K562 (cell line): ENCODE results near the gene ABHD4. TPM values are rescaled to one million over a fixed set of nuclear protein-coding genes. Genes with fewer than 3 reads are reported as not detected.

Experiments
- ATAC-seq: fragments of 200-7000 bp; cut with Tn5 transposase; 3 replicates; pipeline ENCODE4 v1.9.1; 2020; ENCODE audit warnings: moderate library complexity
- BruUV-seq: library from RNA; stranded (reverse); fragments of 400-500 nt; replicated peaks from 2 replicates; lab custom pipeline; 2021; lab: Mats Ljungman, UMichigan
- CTCF ChIA-PET: fragments of 300-600 bp; formaldehyde crosslinking; extraction: SDS; loops from one replicate; lab custom pipeline; 2021; ENCODE audit warnings: low intra/inter-chr PET ratio; lab: Yijun Ruan, JAX
- POLR2A ChIA-PET: fragments of 300-600, 350-650 bp; sonication (Branson Sonifier 250); formaldehyde crosslinking; extraction: SDS; loops from one replicate; lab custom pipeline; 2021; ENCODE audit warnings: antibody characterized with exemption, inconsistent platforms; lab: Yijun Ruan, JAX
- DNase-seq, 4 experiments: peaks; one replicate each; pipeline versions ENCODE4 v3.0.0 to v3.0.0-alpha.2; 2011 to 2018; ENCODE audit warnings: low spot score in 3 of 4, mixed read lengths in 3 of 4; ENCODE audit errors: extremely low read depth in 1 of 4
- FAIRE-seq: peaks from 2 replicates; lab custom pipeline; 2011; peaks lifted over from hg19 to GRCh38; lab: Jason Lieb, UNC
- H2AFZ ChIP-seq: 2 replicates; pipeline ENCODE4 v1.6.0; 2011; ENCODE audit warnings: low read depth, low read length, control low read depth, inconsistent platforms
- H3K27ac ChIP-seq: fragments of 200-600 bp; 3 replicates; pipeline ENCODE4 v1.8.0; 2011; ENCODE audit warnings: low read depth, mild to moderate bottlenecking, control low read depth, inconsistent platforms, low read length, moderate library complexity, mixed read lengths; ENCODE audit errors: extremely low read depth
- H3K27me3 ChIP-seq, 2 experiments: fragments of 300-600 bp in 1 of 2; 2 replicates in 1 of 2; 3 replicates in 1 of 2; pipeline versions ENCODE4 v1.6.0 to v1.8.0; 2011; ENCODE audit warnings: inconsistent platforms in 2 of 2, low read length in 2 of 2, mild to moderate bottlenecking in 1 of 2, mixed read lengths in 1 of 2, moderate library complexity in 1 of 2; ENCODE audit not compliant: control insufficient read depth in 2 of 2, insufficient read depth in 2 of 2
- H3K36me3 ChIP-seq: fragments of 300-600 bp; 3 replicates; pipeline ENCODE4 v1.8.0; 2011; ENCODE audit warnings: mild to moderate bottlenecking, low read length, inconsistent platforms; ENCODE audit not compliant: control insufficient read depth, insufficient read depth
- H3K4me1 ChIP-seq, 2 experiments: fragments of 200-600 bp in 1 of 2; replicated peaks in 1 of 2; 2 replicates in 1 of 2; 3 replicates in 1 of 2; pipeline versions ENCODE4 v1.5.1 to v1.8.0; 2011; ENCODE audit warnings: inconsistent platforms in 2 of 2, low read length in 2 of 2, mild to moderate bottlenecking in 1 of 2, mixed read lengths in 1 of 2, moderate library complexity in 1 of 2; ENCODE audit not compliant: control insufficient read depth in 2 of 2, insufficient read depth in 2 of 2
- H3K4me2 ChIP-seq: 2 replicates; pipeline ENCODE4 v1.6.1; 2011; ENCODE audit warnings: low read length, control low read depth, inconsistent platforms, mixed read lengths; ENCODE audit not compliant: insufficient read depth
- H3K4me3 ChIP-seq: fragments of 200-600 bp; sonication (generic), shearing (Covaris generic); 2 replicates; pipeline ENCODE4 v1.5.1; 2016; ENCODE audit warnings: control low read depth, inconsistent platforms
- H3K79me2 ChIP-seq: fragments of 200-600 bp; 3 replicates; pipeline ENCODE4 v1.8.0; 2011; ENCODE audit warnings: low read length, inconsistent platforms; ENCODE audit not compliant: control insufficient read depth, insufficient read depth
- H3K9ac ChIP-seq, 2 experiments: 2 replicates each; pipeline versions ENCODE4 v1.6.0 to v1.6.1; 2011; ENCODE audit warnings: low read depth in 2 of 2, low read length in 2 of 2, control low read depth in 1 of 2, inconsistent platforms in 1 of 2, mild to moderate bottlenecking in 1 of 2, mixed read lengths in 1 of 2; ENCODE audit not compliant: insufficient read depth in 1 of 2
- H3K9me1 ChIP-seq: one replicate; pipeline ENCODE4 v1.6.0; 2011; ENCODE audit warnings: inconsistent platforms, mild to moderate bottlenecking, low read length, moderate library complexity; ENCODE audit not compliant: control insufficient read depth, insufficient read depth
- H3K9me3 ChIP-seq: replicated peaks from 2 replicates; pipeline ENCODE4 v1.5.1; 2011; ENCODE audit warnings: low read depth, low read length, inconsistent platforms; ENCODE audit not compliant: control insufficient read depth, insufficient read depth
- H4K20me1 ChIP-seq: replicated peaks from 2 replicates; pipeline ENCODE4 v1.6.1; 2011; ENCODE audit warnings: low read length, inconsistent platforms, mixed read lengths; ENCODE audit not compliant: control insufficient read depth, insufficient read depth
- CTBP1 ChIP-seq: fragments of 450-650 bp; IDR thresholded peaks from 2 replicates; pipeline ENCODE4 v1.6.1; 2016; ENCODE audit warnings: borderline replicate concordance
- FOXK1 ChIP-seq: sonication (generic); formaldehyde crosslinking; IDR thresholded peaks from 2 replicates; pipeline ENCODE4 v1.8.0; 2022; ENCODE audit warnings: missing genetic modification reagents, mild to moderate bottlenecking, borderline replicate concordance
- HDAC8 ChIP-seq: fragments of 450-650 bp; IDR thresholded peaks from 2 replicates; pipeline ENCODE4 v1.6.1; 2016; ENCODE audit warnings: mild to moderate bottlenecking, missing genetic modification characterization, moderate library complexity, missing compliant biosample characterization
- POLR2AphosphoS5 ChIP-seq: IDR thresholded peaks from 2 replicates; pipeline ENCODE4 v1.6.1; 2011; ENCODE audit warnings: mild to moderate bottlenecking, low read depth, low read length, moderate library complexity; ENCODE audit not compliant: control insufficient read depth, insufficient read depth
- SIX5 ChIP-seq, 2 experiments: IDR thresholded peaks; 2 replicates each; pipeline ENCODE4 v1.6.1; 2011; ENCODE audit warnings: low read length in 2 of 2, borderline replicate concordance in 1 of 2, low read depth in 1 of 2, mild to moderate bottlenecking in 1 of 2, moderate library complexity in 1 of 2; ENCODE audit not compliant: insufficient read depth in 1 of 2
- STAG1 ChIP-seq: sonication (generic); formaldehyde crosslinking; IDR thresholded peaks from 2 replicates; pipeline ENCODE4 v1.5.0; 2020; ENCODE audit warnings: missing genetic modification reagents, borderline replicate concordance
- VEZF1 ChIP-seq: fragments of 200-800 bp; sonication (Bioruptor generic); IDR thresholded peaks from 2 replicates; pipeline ENCODE4 v1.6.1; 2017; ENCODE audit warnings: missing genetic modification characterization, missing compliant biosample characterization
- ZNF23 ChIP-seq: fragments of 250-450 bp; sonication (Bioruptor Pico); IDR thresholded peaks from 2 replicates; pipeline ENCODE4 v1.4.0; 2020; ENCODE audit warnings: mild to moderate bottlenecking
- ZNF277 ChIP-seq: fragments of 250-450 bp; sonication (Bioruptor Pico); IDR thresholded peaks from 2 replicates; pipeline ENCODE4 v1.8.0; 2022; ENCODE audit warnings: inconsistent platforms, mild to moderate bottlenecking, moderate library complexity, borderline replicate concordance
- WGBS: fragments of 100-300 bp; shearing (Covaris generic); methylation state at CpG from one replicate; pipeline ENCODE4 v1.1.6; 2016; ENCODE audit warnings: low coverage, mixed read lengths; ENCODE audit not compliant: insufficient coverage; ENCODE audit errors: missing lambda C conversion rate; 5-methylcytosine and 5-hydroxymethylcytosine counted together
- in situ Hi-C: fragments of 300-500 bp; cut with MboI; formaldehyde crosslinking; loops from 4 replicates; pipeline ENCODE4 v1.15.0; 2018; ENCODE audit warnings: inconsistent platforms, mixed read lengths
- intact Hi-C: fragments of 100-400 bp; cut with micrococcal nuclease; formaldehyde crosslinking; loops from 2 replicates; pipeline ENCODE4 v1.14.2; 2022
- polyA plus RNA-seq, 8 experiments: library from polyadenylated mRNA; depleted of rRNA in 4 of 8; stranded (reverse) in 5 of 8; unstranded in 3 of 8; fragments of >200 nt; fragmentation: Nextera tagmentation in 2 of 8; fragmentation: Illumina TruSeq in 1 of 8; extraction: Ambion mirVana in 2 of 8; extraction: Trizol in 1 of 8; gene quantifications; 2 replicates each; pipeline versions ENCODE4 v1.2.1 to v1.2.3, GENCODE V29; 2011 to 2014; ENCODE audit warnings: inconsistent platforms in 1 of 8, missing spikeins in 1 of 8
- total RNA-seq, 7 experiments: library from RNA; depleted of rRNA in 6 of 7; stranded (reverse); fragments of >200 nt in 6 of 7; fragmentation: Illumina TruSeq in 2 of 7; extraction: Trizol in 2 of 7; gene quantifications; 2 replicates each; pipeline versions ENCODE4 v1.2.1 to v1.2.3, GENCODE V29; 2011 to 2021; ENCODE audit warnings: low replicate concordance in 1 of 7

Gene ABHD4
- total and polyA plus RNA-seq, 9 of the 15 experiments (the other 6 are each of a cell fraction or from before 2014, with no cell fraction given) = 3.6 to 12.0 (median 7.2) TPM

GRCh38 chr14:22560662-22561365 is 37.3 kb upstream of the ABHD4 start (continued):
- TF ChIP-seq POLR2AphosphoS5 = peak; percentile 44; the same call in 1 of the 2 replicates

GRCh38 chr14:22561366-22561660 is 36.8 kb upstream of the ABHD4 start:
- intact Hi-C loops = no loop called here
- ChIA-PET POLR2A (interaction anchor here (1.3 to 1.6 kb wide), 3 partner anchors 92 to 263 kb away, joined by 3 to 4 read pairs (median 4); partner anchors contain the start of gene OXA1L), CTCF (interaction anchor here (1.4 kb wide), 1 partner anchor 9 kb away, joined by 5 read pairs; no protein-coding TSS in a partner anchor)
- H3K36me3 ChIP-seq = peaks cover 24% of the 10 kb centered on the region; the same call in 2 of the 3 replicates
- H3K4me1 ChIP-seq = peaks cover 28 to 33% of the 10 kb centered on the region in 2 experiments; a peak in 4 of 5 replicates
- in situ Hi-C loops = loop anchor here (10.0 kb wide), 1 partner anchor 283 kb away; no protein-coding TSS in a partner anchor
- H3K9me1 ChIP-seq = no peaks in the 10 kb centered on the region
- ATAC-seq (no peak), FAIRE-seq (no peak), DNase-seq (no peak)
- 2% methylated on average over 3 of the region's 3 CpGs for WGBS
- BruUV-seq = no TSS peak
- H3K4me3 ChIP-seq = no peak overlapping the region
- H3K27me3 ChIP-seq = no peaks in the 10 kb centered on the region
- no peaks in the 10 kb centered on the region for H3K79me2 ChIP-seq
- peak overlapping the region; percentile 67 for H3K4me2 ChIP-seq
- no peaks in the 10 kb centered on the region for H3K9me3 ChIP-seq
- H3K9ac ChIP-seq = peak overlapping the region in 1 of 2 experiments; percentile 8; a peak in 2 of 4 replicates
- H2AFZ ChIP-seq = peak overlapping the region; percentile 37; the same call in 1 of the 2 replicates
- H4K20me1 ChIP-seq = no peaks in the 10 kb centered on the region
- peak overlapping the region; percentile 56 for H3K27ac ChIP-seq
- TF ChIP-seq SIX5 (IDR thresholded peaks at IDR 0.05; ENCODE audit: borderline replicate concordance in 1 of 2, insufficient read depth in 1 of 2, low read depth in 1 of 2, low read length in 2 of 2) = no peak
- no peak for TF ChIP-seq ZNF277 (CRISPR knock-in tag)
- no peak for TF ChIP-seq HDAC8 (tag)
- TF ChIP-seq ZNF23 = no peak
- TF ChIP-seq FOXK1 (CRISPR knock-in tag) = no peak
- TF ChIP-seq CTBP1 = no peak
- TF ChIP-seq VEZF1 (CRISPR knock-in tag) = peak; percentile 14; the same call in 1 of the 2 replicates
- TF ChIP-seq STAG1 (CRISPR knock-in tag) = no peak
